ENCODE data around the gene SEMA5A.

Gene SEMA5A

DNA sequence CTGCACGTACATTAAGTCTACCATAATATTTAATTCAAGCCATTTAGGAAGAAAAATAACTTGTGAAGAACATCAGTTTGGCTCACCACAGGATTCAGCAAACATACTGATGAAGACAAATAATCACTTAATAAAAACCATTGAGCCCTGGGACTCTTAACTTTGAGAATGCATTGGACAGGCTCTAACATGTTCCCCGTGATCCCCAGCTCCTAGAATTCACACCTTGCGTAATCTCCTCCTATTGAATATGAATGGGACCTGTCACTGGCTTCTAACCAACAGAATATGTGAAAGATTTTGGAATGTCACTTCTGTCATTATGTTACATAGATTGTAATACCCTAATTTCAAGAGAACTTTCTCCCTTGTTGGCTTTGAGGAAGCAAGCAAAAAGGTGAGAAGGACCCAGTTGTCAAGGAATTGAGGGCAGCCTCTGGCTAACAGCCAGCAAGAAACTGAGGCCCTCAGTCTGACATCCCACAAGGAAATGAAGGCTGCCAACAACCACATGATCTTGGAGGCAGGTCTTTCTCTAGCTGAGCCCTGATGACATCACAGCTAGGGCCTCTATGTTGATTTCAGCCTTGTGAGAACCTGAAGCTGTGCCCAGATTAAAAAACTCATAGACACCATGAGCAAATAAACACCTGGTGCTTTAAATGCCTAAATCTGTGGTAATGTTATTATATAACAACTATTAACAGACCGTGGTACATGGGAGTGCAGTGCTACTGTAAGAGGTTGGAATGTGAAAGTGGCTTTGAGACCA lies 433.2 kb downstream of the SEMA5A start:
- DNase-seq (ENCODE audit: low read depth), result no peak

DNA sequence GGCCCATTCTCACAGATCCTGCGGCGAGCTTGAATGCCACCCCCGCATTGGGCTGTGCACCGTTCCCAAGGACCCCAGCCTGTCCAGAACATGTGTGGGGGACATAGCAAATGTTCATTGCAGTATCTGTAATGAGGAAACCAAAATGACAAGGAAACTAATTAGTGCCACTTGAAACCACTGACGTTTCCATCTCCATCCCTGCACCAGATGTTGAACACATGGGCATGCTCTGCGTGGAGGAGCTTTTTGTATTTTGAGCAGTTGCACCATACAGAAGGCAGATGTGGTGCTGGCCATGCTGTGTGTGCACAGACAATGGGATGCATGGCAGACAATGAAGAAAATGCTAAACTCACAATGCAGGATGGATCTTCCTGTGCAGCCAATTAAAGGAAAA lies 437.7 kb downstream of the SEMA5A start:
- no peak for DNase-seq (ENCODE audit: low read depth)

DNA sequence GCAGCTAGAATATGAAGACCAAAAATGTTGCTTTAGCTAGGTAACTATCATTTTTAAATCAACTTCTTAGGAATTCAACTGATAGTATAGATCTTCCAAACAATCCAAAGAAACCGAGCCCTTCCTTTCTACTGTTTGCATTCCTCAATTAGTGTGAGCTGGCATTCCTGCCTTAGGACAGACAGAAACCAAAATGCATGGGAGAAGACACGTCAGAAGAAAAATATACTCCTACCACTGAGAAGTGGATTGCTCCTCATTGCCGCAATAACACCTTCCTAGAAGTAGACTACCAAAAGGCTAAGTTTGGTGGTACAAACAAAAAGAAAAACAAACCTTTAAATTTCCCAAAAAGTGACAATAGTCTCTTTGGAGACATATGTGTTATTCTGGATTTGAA lies 440.0 kb downstream of the SEMA5A start:
- no peak for DNase-seq (ENCODE audit: low read depth)

DNA sequence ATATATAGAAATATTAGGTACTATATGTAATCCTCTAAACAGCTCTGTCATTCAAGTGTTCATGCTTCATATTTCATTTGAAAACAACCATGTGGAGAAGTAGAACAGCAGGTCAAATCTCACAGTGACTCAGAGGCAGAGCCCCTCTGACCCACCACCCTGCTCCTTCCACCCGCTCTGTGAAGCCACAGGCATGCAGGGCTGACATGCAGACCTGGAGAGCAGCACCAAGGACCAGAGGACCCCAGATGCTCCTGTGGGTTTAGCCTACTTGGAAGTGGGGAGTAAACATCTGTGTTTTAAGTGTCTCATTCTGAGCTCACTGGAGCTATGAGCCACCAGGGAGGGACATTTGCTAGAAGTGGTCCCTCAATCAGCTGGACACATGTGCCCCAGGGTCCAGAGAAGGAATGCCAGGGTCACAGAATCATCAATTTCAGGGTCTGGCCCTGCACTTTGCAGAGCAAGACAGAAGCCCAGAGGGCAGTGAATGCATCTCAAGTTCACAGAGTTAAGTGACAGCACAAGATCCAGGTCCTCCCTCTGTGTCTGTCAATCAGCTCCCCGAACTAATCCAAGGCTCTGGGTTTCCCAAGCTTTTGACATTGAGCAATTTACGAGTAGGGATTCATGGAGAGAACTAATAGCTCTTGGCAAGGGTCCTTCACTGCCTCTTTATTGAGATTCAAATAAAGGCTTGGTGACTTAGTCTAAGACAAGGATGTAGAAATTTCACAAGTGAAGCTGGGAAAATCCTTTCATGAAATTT lies 441.1 kb downstream of the SEMA5A start:
- no peak for DNase-seq (ENCODE audit: low read depth)

DNA sequence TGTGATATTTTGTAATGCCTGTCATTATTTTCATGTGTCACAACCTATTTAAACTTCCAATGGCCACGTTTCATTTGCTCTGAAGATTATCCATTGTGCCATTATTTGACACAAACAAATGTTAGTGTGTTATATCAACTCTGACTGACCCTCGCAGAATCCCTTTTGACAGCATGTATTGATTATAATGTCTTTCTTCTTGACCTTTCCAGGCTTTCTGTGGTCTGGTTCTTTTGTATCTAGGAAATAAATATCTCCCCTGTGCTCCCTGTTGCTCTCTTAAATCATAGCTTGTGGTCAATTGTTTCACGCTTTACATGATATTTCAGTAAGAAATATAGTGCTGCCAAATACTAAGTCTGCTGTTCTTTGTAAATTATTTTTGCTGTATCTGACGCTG lies 442.6 kb downstream of the SEMA5A start:
- DNase-seq (ENCODE audit: low read depth), result no peak

DNA sequence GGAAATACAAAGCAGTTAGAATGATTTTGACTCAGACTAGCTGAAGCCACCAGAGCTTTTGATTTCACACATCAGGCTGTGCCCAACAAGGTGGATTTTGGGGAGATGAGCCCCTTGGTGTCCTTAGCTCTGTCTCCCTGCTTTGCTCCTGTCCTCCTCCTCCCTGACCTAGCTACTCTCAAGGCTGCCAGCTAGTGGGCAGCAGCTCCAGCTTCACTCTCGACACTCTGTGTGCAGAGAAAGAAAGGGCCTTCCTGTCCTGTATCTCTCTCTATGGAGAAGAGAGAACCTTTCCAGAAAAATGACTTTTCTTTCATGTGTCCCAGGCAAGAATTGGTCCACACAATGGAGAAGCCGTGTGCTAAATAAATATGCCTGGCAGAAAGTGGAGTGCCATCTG lies 446.2 kb downstream of the SEMA5A start:
- no peak for DNase-seq (ENCODE audit: low read depth)

DNA sequence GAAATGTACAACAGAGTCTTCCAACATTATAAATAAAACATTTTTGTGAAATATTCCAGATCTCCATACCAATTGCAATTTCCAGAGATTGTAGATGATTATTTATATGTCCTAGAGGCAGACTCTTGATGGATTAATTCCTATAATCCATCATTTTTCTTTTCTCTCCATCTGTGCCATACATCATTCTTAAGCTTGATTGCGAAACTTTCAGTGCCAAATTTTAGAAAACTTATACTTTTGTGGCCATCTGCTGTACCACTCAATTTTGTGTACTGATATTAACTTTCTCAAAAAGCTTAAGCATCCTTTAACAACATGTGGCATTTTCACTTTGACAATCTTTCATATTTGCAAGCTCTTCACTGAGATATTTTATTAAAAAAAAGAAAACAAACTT lies 446.9 kb downstream of the SEMA5A start:
- DNase-seq (ENCODE audit: low read depth), result no peak

DNA sequence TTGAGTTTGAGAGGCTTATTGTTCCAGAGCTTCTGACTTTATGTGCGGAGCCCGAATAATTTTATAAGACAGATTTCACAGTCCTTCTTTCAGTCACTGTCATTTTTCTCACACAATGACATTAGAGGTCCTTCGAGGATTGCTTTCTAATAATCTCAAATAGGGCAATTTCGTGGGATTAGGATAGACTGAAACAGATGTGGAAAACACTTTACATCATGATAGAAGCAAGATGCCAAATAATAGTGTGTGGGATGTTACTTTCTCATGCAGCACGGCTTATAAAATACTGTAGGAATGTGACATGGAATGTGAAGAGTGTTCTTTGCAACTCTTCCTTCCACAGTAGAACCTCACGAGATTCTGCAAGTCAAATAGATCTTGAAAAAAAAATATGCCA lies 451.3 kb downstream of the SEMA5A start:
- DNase-seq (ENCODE audit: low read depth), result no peak

DNA sequence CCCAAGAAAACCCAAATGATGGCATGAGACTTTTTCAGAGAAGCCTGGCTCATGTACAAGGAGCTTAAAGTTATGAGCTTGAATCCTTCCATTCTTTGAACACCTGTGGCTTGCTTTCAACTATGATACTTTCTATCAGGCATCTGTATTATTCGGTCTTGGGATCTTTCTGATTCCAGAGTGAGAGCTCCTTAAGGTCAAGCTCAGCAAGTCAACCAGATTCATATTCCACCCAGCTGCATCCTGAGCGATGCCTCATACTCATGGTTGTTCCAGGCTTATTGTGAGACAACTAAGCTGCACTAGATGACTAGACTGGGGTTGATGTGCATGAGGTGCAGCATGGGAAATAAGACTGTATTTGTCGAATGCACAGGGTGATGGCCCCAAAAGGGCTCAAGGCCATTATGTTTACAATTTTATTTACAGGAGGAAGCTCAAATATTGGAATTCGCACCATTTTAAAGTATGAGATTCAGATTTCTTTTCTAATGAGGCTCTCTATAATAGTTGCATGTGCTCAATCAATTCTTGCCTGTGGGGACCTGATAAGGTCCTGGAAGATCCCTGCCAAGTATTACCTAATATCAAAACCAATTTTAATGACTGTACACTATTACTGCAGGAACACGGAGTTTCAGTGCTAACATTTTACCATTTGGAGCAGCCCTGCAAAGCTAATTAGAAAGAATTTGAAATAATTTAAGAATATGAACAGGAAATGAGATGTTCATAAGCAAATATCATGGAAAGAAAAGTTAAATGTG lies 453.8 kb downstream of the SEMA5A start:
- DNase-seq (ENCODE audit: low read depth), result no peak

DNA sequence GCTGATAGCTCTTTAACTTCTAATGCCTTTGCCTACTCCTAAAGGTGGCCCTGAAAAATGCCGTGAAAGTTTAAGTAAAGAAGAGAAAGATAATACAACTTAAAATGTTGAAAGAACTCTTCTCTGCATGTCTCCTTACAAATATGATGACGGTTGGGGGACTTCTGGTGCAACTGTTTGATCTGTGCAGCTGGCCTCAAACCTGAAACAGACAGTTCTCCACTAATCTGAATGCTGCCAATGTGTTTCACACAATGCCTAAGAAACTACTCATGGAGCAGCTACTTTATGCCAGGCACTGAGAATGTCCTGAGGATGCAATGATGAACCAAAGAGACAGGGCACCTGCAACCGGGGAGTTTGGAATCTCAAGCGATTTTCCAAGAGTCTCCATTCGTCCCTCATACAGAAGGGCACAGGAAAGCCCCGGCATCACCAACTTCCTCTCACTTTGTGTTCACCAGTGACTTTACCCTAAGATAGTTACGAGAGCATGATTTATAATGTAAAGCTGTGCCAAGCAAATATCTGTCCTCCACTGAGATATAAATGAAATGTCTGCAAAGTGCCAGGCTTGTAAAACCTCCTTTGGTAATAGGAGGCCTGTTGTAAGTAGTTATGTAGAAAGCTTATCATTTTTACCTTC lies 455.4 kb downstream of the SEMA5A start:
- no peak for DNase-seq (ENCODE audit: low read depth)

DNA sequence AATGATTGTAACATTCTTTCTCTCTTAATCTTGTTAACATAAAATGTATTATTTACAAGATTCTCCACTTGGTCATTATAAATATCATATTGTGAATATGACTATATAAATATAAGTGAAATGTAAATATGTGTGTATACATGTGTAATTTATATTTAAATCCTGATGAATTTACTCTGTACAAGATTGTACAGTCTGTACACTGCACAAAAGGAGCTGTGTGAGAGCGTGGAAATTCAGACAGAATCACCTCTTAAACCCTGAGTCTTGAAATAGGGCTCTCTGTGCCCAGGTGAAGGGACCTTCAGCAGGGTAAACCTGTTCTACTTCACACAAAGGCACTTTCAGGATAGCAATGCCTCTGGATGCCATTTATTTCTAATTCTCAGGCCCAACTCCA lies 456.0 kb downstream of the SEMA5A start:
- DNase-seq (ENCODE audit: low read depth), result no peak

DNA sequence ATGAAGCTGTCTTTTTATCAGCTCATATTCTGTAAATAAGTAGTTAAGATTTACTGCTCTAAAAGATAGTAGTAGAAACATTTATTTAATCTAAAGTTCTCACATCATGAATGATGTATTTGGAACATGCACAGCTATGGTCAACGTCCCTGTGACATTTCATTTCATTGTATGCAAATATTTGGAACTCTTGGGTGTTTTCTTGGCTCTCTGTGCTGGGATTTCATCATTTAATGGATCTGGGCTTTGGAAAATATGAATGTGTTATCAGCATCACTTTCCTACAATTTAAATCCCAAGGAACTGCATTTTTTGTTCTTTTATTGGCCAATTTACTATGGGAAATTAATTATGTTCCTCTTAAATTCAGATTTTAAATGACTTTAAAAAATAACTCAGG lies 462.9 kb downstream of the SEMA5A start:
- no peak for DNase-seq (ENCODE audit: low read depth)

DNA sequence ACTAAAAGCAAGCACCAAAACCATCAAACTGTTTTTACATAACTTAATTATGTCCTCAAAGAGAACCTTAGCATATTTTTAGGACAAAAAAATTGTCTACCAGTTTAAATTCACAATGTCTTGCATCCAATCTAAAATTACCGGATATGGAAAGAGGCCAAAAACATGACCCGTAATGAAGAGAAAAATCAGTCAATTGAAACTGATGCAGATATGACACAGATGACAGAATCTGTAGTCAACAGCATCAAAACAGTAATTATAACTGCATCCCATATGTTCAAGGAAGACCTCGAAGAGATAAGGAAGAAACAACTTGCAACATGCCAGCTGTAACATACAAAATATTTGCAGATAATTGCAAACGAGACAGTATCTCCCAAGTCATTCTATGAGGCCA lies 473.2 kb downstream of the SEMA5A start:
- no peak for DNase-seq (ENCODE audit: low read depth)

DNA sequence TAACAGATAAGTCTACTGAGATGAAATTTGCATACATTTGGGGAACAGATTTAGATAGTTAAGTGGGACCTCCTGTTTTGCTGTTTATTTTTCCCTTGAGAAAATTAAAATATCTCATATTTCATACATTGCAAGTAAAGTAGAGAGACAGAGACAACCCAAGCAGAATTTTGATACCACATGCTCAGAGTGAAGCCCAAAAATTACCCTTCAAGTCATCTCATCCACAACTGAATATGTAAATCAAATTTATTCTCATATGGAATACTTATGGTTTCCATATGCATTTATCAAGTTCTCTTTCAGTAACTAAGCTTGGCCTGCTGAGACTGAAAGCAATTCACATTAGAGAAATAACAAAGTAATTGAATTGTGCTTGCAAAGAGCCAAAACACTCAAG lies 474.4 kb downstream of the SEMA5A start:
- DNase-seq (ENCODE audit: low read depth), result no peak

DNA sequence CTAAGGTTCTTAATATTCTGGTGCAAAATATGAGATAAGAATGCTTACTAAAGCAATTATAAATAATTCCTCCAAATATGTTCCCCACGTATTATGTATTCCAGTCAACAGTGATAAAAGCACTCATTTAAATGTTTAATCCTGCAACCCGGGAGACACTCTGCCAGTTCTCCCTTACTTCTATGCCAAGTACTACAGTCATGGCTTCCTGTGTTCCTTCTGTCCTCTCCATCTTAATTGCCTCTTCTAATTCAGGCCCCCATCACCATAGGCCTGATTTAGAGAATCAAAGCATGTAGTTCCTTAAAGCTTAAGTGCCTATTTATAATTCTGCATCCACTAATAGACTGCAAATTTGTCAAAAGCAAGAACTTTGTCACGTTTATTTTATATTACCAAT lies 474.8 kb downstream of the SEMA5A start:
- no peak for DNase-seq (ENCODE audit: low read depth)

DNA sequence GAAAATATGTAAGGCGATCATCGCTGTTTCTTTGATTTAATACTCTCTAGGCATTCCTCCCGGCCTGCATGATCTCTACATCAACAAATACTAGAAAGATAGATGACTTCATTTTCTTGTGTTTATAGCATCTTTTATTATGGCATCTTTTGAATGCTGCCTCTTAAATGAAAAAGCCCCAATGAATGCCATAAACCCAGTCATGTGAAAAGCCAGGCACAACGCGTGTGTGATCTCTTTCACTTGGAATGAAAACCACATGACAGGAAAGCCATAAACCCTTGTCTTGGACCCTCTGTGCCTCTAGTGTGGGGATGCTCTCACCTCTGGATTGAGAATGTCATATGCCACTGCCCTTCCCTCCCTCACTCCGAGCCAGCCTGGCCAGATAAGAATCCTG lies 476.2 kb downstream of the SEMA5A start:
- DNase-seq (ENCODE audit: low read depth), result no peak

DNA sequence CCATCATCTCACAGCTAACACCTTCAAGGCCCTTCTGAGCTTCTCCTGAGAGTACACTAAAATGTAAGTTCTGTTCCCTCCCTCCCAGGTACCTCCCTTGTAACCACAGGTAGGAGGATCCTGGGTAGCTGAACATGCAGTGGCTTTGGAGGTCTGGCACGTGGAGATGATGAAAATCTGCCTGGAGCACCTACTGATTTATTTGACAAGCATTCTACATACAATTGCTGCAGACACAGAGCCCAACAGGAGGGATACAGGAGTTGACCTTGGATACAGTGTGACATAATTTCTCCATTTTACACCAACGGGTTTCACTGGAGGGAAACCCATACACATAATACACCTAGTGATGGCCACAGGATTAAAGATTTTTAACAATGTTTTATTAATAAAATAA lies 478.7 kb downstream of the SEMA5A start:
- no peak for DNase-seq (ENCODE audit: low read depth)

DNA sequence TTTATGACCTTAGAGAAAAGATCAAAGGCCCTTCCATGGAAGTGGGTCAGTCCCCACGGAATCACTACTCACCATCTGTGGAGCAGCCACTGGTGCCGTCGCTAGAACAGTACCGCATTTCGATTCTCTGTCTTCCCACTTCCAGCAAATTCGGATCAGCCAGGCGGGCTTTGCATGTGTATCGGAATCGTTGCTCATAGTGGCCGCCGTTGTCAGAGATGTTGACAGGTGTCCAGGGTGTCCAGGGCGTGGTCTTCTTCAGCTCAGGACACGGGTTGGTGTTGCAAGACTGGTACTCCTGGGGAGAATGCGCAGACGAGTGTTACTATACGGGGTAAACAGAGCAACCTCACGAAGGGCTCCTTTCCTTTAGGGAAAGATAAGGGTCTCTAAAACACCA lies 479.5 kb downstream of the SEMA5A start:
- no peak for DNase-seq (ENCODE audit: low read depth)

DNA sequence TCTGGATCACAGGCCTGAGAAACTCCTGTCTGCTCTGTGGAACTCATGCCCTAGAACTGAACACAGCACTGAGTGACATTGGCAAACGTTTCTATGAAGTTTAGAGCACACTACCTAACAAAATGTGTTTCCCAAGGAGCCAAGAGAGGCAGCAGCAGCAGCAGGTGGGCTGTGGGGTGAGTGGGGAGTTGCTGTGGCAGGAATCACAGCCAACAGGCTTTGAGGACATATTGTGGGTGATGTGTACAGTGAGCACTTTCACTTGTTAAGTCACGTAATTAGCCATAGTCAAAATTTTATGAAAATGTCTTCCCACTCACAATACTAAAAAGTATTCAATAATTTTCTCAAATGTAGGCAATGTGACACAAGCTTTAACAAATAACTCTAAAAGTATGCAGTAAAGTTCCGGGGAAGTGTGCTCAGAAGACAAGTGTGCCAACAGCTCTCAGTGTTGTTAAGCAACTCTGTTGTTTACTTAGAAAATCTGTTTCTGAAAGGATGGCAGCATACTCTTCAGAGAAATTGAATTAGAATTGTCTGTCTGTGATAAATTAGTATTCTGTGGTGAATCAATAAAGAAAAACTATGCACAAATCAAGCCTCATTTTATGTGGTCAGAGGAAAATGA lies 482.1 kb downstream of the SEMA5A start:
- DNase-seq (ENCODE audit: low read depth), result no peak

DNA sequence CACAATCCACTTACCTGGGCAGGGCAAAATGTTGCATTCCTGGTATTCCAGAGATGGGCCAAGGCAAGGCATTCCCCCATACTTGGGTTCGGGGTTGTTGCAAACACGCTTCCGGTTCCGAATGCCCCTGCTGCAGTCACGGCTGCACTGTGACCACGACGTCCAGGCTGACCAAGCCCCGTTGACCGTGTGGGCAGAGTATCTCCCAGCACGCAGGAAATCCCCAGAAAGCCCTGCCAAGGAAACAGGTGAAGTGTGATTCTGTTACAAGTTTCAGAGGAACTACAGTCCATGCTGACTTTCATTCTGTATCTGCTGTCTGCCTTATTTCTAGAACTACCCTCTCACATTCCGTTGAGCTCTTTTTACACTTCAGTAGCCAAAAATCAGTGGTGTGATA lies 483.0 kb downstream of the SEMA5A start:
- no peak for DNase-seq (ENCODE audit: low read depth)

DNA sequence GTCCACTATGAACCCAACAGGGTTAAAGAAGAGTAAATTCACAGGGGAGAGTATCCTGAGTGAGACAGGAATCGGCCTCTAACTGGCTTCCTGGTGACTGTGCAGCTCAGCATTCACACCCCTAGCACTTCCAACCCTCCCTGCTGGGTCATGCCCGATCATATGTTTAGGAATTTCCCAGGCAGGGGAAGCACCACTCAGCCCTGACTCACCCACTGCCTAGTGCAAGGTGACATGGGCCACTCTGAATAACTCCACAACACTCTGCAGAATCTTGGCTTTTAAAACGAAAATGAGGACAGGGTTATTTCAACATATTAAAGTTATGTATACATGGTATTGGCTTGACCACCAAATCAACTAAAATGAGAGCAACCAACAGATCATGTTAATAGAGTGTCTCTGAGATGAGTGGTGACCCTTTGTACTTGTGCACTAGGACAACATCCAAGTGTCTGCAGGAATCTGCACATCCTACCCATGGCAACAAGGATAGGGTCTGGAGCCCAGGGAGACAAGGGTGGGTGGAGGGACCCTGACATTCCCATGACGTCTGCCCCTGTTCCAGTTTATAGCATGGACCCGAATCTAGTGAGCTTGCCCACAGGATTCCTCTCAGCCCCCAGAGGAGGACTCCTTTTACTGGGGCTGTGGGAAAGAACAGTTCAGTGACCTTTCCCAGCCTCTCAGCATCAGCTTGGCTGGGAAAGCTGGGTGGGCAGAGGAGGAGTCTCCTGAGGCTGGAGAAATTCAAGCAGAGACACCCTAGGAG lies 485.8 kb downstream of the SEMA5A start:
- no peak for DNase-seq (ENCODE audit: low read depth)

Data from activated T-helper 9 cell treated with anti-CD3 and anti-CD28 coated beads, Interleukin-2, amount 50 U/mL, for 16 hours (primary cell).